ENCODE results near the gene EEIG1.

DNA sequence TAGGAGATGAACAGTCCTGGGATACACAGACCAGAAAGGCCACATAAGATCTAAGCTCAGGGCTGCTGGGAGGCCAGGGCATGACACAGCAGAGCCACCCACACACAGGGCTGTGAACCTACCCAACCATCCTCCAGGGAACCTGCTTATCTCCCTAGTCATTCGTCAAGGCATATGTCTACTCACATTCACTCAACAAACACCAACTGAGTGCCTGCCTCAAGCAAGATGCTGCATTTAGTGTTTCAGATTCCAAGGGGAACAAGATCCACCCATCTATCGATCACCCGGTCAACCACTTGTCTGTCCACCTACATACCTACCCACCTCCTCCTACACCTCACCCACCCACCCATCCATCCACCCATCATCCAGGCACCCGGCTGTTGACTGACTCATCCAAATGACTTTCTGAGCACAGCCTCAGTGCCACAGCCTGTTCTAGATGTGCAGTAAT, 45.0 kb downstream of the EEIG1 start:
- TF ChIP-seq RAD51 (IDR thresholded peaks at IDR 0.05): no peak
- TF ChIP-seq POLR2AphosphoS5 (IDR thresholded peaks at IDR 0.05; ENCODE audit: low read length): no peak
- no peak for TF ChIP-seq YY1 (IDR thresholded peaks at IDR 0.05; ENCODE audit: low read depth, low read length)
- TF ChIP-seq, protein P1, sequence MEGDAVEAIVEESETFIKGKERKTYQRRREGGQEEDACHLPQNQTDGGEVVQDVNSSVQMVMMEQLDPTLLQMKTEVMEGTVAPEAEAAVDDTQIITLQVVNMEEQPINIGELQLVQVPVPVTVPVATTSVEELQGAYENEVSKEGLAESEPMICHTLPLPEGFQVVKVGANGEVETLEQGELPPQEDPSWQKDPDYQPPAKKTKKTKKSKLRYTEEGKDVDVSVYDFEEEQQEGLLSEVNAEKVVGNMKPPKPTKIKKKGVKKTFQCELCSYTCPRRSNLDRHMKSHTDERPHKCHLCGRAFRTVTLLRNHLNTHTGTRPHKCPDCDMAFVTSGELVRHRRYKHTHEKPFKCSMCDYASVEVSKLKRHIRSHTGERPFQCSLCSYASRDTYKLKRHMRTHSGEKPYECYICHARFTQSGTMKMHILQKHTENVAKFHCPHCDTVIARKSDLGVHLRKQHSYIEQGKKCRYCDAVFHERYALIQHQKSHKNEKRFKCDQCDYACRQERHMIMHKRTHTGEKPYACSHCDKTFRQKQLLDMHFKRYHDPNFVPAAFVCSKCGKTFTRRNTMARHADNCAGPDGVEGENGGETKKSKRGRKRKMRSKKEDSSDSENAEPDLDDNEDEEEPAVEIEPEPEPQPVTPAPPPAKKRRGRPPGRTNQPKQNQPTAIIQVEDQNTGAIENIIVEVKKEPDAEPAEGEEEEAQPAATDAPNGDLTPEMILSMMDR (IDR thresholded peaks at IDR 0.05 in 2 of 3, conservative IDR thresholded peaks at IDR 0.05 in 1 of 3; ENCODE audit: control insufficient read depth in 2 of 3, extremely low read depth in 1 of 3, insufficient read depth in 1 of 3, low read depth in 3 of 3, low read length in 3 of 3): no peak
- TF ChIP-seq CEBPB (IDR thresholded peaks at IDR 0.05; ENCODE audit: borderline replicate concordance in 1 of 2, low read depth in 2 of 2, low read length in 2 of 2): no peak
- no peak for TF ChIP-seq SPI1 (IDR thresholded peaks at IDR 0.05; ENCODE audit: borderline replicate concordance, insufficient read depth, low read depth, low read length)
- TF ChIP-seq POLR2A (IDR thresholded peaks at IDR 0.05; ENCODE audit: low read depth, low read length): 0 out of 2 replicates have a peak, but pooled peaks have one; percentile 16
- TF ChIP-seq JUNB (IDR thresholded peaks at IDR 0.05): no peak
- TF ChIP-seq EZH2 (IDR thresholded peaks at IDR 0.05; ENCODE audit: borderline replicate concordance, control insufficient read depth, low read depth, low read length): no peak
- no peak for TF ChIP-seq TARDBP (IDR thresholded peaks at IDR 0.05; ENCODE audit: borderline replicate concordance)
- TF ChIP-seq SREBF2 (IDR thresholded peaks at IDR 0.05; ENCODE audit: low read length): no peak
